Erythroblast (primary cell): ENCODE measurements around the gene ZNF428.
"Not testable (repeated sequence)": the region's sequence is repeated elsewhere in the genome, so short reads cannot be mapped to it uniquely, and the experiment has no call there.

ENCODE experiments used
- DNase-seq, 2 experiments: peaks; one replicate each; lab custom pipeline; 2025; lab: John Stamatoyannopoulos, UW
- GATA1 ChIP-seq: IDR thresholded peaks from 2 replicates; pipeline ENCODE4 v1.6.1; 2011; ENCODE audit warnings: low read depth, mild to moderate bottlenecking, control low read depth, low read length, moderate library complexity
- POLR2A ChIP-seq: IDR thresholded peaks from 2 replicates; pipeline ENCODE4 v1.6.1; 2011; ENCODE audit warnings: mild to moderate bottlenecking, low read length

Gene ZNF428

DNA sequence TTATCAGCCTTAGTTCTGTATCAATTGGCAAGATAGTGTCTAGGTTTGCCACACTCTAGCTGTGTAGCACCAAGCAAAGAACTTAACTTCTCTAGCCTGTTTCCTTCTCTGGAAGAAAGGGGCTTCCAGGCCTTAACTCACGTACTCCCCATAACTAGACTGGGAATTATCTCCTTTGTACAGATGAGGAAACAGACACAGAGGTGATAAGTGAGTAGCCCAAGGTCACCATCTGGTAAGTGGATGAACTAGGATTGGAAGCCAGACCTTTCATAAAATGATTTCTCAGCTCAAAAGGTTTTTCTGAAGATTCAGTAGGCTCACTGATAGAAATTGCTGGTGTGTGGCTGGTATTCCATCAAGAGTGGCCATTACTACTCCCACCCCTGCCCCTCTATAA lies 3.1 kb downstream of the ZNF428 start:
- DNase-seq: peak in 1 of 2 experiments; percentile 41
- TF ChIP-seq GATA1: no peak

DNA sequence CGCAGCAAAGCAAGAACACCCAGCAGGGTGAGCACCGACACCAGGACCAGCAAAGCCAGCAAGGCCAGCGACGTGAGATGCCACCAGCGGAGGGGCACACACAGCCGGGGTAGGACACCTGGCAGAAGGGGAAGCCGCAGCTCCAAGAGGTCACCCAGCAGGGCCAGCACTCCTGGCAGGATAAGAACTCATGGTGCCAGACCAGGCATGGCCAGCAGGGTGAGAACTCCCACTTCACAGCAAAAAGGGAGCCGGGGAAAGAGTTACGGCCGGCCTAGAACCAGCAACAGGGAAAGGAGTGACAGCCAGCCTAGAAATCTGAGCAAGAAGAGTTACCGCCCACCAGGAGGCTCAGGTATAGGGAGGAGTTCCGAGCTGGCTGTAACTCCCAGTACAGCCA lies 7.1 kb downstream of the ZNF428 start:
- TF ChIP-seq POLR2A: no peak
- TF ChIP-seq GATA1: no peak
- DNase-seq: no peak

DNA sequence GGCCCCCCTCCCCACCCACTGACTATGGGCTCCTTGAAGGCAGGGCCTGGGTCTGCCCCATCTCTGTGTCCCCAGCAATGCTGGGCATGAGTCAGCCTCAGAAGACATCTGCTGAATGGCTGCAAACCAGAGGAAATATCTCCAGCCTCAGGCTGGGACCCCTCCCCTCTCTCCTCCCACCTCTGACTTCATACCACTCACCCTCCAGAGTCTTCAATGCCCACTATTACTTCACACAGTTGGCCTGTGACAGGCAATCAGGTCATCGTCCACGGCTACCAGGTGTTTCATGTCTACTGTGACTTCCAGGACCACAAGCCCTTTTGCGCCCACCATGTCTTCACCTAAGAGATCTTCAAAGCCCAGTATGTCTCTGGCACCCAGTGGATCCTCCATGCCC lies 7.6 kb downstream of the ZNF428 start, which contains the start of gene SRRM5:
SRRM5 (plus strand) TSS at position 301 of the 400 bp plus-strand sequence; CDS start at position 335, 34 bp downstream.
- DNase-seq: no peak
- no peak for TF ChIP-seq POLR2A
- TF ChIP-seq GATA1: no peak

DNA sequence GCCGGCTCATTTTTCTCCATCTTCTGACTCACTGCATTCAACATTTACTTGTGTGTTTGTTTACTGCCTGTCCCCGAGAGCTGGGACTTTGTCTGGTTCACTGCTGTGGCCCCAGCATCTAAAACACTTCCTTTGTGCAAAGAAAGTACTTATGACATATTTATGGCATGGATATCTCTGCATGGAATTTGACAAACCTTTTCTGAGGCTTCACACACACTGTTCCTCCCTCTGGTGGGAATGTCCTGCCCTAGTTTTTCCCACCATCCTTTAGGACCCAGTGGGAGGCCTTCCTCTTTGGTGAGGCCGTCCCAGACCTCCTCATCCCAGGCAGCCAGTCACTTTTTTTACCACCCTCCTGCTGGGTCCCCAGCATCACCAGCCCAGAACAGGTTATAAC lies 8.9 kb downstream of the ZNF428 start:
- TF ChIP-seq POLR2A (no peak), GATA1 (no peak)
- DNase-seq: no peak

DNA sequence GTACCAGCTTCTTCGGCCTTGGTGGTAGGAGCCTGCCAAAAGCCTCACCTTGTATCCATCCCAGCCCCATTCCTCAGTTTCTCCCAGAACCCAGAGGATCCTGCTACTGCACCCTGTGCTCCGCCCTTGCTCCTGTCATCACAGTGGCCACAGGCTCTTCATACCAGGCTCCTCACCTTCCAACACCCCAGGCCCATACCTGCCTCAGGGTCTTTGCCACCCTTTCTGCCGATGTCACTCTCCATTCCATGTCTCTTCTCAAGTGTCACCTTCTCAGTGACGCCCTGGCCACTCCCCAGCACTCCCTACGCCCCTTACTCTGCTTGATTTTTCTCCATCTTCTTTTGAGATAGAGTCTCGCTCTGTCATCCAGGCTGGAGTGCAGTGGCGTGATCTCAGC lies 9.6 kb downstream of the ZNF428 start:
- TF ChIP-seq POLR2A (no peak), GATA1 (no peak)
- peak in 1 of 2 experiments; percentile 28 for DNase-seq

DNA sequence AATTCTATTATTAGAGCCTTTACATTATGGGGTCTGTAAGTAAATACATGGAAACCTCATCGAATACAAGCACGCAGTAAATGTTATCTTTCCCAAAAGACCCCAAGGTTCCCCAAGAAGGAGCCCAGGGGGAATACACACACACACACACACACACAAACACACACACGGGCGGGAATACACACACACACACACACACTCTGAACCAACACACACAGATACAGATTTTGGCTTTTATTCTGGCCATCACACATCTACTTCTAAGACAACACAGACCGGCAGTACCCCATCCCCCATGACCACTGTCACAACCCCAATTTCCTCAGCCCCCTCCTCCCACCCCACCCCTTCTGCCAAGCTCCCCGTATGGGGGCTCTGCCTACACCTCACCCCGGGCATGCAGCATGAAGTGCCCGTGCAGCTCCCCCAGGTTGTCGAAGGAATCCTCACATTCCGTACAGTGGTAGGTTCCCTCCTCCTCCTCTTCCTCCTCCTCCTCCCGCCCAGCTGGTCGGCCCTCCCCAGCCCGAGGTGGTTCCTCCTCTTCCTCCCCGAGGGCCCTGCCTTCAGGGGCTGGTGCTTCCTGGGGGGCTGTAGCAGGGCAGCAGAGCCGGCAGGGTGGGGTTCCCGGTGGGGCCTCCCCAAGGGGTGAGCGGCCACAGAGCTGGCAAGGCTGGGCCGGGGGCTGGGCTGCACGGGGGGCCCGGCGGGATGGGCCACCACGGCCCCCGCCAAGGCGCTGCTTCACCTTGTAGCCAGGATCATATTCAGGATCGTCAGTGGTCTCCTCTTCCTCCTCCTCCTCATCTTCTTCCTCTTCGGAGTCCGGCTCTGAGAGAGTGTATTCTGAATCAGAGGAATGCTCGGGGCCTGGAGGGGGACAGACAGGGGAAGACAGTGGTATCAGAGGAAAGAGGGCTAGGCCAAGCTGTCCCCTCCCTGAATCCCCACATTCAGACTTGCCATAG lies 11.9 kb downstream of the ZNF428 start:
- no peak for DNase-seq
- TF ChIP-seq GATA1: no peak
- TF ChIP-seq POLR2A: no peak

DNA sequence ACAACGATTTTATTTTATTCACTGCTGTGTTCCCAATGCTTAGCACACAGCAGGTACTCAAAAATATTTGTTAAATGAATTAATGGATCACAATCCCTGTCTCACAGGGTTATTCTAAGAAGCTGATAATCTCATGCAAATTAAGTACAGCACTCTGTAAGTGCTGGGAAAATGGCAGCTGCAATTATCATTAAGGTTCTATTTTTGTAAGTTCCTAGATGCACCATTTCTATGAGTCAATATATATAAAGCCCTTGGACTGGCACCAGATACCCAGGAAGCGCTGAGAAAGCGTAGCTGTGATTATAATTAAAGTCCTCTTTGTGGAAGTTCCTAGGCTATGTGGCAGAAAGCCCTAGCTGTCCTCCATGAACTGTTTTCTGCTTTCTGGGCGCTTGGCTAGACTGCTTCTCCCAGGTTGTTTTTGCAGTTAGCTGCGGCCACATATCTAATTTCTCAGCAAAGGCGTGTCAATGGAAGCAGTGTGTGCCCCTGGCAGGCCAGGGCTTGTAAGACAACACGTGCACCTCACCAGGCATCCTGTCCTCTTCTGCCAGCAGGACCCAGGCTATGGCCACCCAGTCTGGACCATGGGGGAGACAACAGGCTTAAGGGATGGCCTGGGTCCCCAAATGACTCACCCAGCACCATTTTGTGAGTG lies 12.7 kb downstream of the ZNF428 start:
- TF ChIP-seq GATA1: no peak
- no peak for DNase-seq

DNA sequence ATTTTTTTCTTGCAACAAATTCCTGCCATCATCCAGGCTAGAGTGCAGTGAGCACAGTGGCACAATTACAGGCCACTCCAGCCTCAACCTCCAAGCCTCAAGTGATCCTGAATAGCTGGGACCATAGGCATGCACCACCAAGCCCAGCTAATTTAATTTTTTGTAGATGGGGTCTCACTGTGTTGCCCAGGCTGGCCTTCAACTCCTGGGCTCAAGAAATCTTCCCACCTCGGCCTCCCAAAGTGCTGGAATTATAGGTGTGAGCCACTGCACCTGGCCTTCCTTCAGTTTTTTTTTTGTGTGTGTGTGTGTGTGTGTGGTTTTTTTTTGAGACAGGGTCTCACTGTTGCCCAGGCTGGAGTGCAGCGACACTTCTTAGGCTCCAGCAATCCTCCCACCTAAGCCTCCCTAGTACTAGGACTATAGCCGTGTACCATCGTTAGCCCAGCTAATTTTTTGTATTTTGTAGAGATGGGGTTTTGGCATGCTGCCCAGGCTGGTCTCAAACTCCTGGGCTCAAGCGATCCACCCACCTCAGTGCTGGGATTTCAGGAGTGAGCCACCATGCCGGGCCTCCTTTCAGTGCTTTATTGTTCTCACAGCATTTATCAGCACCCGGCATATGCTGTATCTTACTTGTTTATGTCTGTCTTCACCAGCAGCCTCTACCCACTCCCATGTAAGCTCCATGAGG lies 13.4 kb downstream of the ZNF428 start:
- DNase-seq: no peak
- TF ChIP-seq POLR2A (no peak), GATA1 (no peak)

DNA sequence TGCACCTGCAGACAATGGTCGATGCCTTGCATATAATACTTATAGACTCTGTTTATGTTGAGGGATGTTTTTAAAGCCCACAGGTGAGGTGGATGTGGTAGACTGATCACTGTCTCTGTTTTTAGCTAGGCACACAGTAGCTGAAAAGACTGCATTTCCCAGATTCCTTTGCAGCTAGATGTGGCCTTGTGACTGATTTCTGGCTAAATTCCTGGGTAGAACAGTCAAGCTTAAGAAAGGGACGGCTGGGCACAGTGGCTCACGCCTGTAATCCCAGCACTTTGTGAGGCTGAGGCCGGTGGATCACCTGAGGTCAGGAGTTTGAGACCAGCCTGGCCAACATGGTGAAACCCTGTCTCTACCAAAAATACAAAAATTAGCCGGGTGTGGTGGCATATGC lies 19.1 kb downstream of the ZNF428 start:
- not testable (repeated sequence) for DNase-seq

DNA sequence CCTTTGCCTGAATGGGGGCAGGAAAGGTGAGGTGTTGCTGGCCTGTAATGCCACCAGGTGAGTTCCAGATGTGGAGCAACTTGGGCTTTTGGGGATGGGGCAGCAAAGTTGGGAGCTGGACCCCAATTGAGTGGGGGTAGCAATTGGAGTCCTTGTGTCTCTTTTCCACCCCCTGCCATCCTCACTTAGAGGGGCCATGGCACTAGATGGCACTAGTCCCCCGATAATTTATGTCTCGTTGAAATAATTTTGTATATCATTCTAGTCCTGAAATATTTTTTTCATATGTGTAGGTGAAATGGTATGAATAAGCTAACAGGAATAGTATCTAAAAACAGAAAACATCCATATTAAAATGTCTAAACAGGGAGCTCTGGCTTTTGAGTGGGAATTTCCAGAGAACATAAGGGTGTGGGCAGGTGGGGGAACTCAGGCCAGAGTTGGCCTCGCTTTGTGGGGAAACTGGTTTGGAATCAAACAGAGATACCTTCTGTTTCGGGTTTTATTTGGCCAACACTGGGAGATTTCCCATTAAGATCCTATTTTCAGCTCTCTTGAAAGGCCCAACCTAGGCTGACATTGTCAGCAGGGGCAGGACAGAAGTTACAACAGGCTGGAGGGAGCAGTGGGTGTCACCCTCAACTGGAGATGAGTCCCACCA lies 19.7 kb downstream of the ZNF428 start:
- DNase-seq: no peak
- TF ChIP-seq POLR2A (no peak), GATA1 (no peak)

DNA sequence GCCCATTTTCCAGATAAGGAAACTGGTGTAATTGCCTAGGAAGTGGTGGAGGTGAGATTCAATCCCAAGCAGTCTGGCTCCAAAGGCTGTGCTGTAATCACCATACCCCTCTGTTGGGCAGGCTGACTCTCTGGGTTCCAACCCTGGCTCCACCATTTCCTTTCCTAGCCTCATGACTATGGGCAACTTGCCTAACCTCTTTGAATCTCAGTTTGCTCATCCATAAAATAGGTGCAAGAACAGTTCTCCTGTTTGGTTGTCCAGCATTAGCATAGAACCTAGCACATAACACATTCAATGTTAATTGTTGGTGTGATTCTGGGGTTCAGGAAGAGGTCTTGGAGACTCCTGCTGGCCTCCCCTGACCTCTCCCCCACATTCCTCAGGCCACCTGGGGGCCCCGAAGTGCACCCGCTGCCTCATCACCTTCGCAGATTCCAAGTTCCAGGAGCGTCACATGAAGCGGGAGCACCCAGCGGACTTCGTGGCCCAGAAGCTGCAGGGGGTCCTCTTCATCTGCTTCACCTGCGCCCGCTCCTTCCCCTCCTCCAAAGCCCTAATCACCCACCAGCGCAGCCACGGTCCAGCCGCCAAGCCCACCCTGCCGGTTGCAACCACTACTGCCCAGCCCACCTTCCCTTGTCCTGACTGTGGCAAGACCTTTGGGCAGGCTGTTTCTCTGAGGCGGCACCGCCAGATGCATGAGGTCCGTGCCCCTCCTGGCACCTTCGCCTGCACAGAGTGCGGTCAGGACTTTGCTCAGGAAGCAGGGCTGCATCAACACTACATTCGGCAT lies 20.8 kb downstream of the ZNF428 start:
- DNase-seq: no peak
- no peak for TF ChIP-seq POLR2A
- TF ChIP-seq GATA1: no peak

DNA sequence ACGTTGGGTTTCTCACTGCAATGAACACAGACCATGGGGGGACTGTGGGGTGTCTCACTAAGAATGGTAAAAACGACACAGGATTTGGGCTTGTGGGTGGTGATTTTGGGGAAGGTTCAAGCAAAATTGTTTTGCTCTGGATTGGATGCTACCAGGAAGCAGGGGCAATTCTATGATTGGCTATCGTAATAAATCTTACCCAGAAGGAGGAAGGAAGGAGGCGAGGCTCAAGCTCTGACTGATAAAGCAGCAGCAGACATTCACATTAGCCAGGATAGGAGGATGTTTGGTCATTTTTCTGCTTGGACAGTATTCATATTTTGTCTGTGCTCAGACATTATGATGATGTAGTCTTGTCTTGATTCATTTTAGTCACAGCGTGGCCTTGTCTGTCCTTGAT lies 21.6 kb downstream of the ZNF428 start:
- no peak for DNase-seq
- TF ChIP-seq POLR2A: no peak
- no peak for TF ChIP-seq GATA1
